ENCODE data around the gene LHX4. TPM values are rescaled to one million over a fixed set of nuclear protein-coding genes. Genes with fewer than 3 reads are reported as not detected.

LHX4 gene
- total and polyA plus RNA-seq, 8 donors: 0.03 to 4.8 (median 4.1) TPM

GRCh38 chr1:180267211-180267561, 37.1 kb downstream of the LHX4 start:
- no peaks in the 10 kb centered on the region for H3K9me3 ChIP-seq
- H3K4me3 ChIP-seq: no peak overlapping the region
- DNase-seq (no peak), ATAC-seq (no peak)
- no peaks in the 10 kb centered on the region for H3K36me3 ChIP-seq
- no peak overlapping the region for H3K27ac ChIP-seq
- no peaks in the 10 kb centered on the region for H3K4me1 ChIP-seq
- intact Hi-C loops (cut with DNase I): no loop called here
- TF ChIP-seq CTCF (IDR thresholded peaks at IDR 0.05): no peak
- H3K27me3 ChIP-seq: peaks cover 0 to 23% of the 10 kb centered on the region in 2 donors

- Histone ChIP-seq H3K27ac (no peak overlapping the region), H3K4me1 (no peaks in the 10 kb centered on the region), H3K27me3 (peaks cover 0 to 18% of the 10 kb centered on the region in 2 donors), H3K36me3 (peaks cover 0 to under 1% of the 10 kb centered on the region in 2 donors), H3K9me3 (no peaks in the 10 kb centered on the region), H3K4me3 (no peak overlapping the region)
- TF ChIP-seq CTCF (IDR thresholded peaks at IDR 0.05): no peak
- DNase-seq (no peak), ATAC-seq (no peak)
- intact Hi-C loops (cut with DNase I): no loop called here
Observed at GRCh38 chr1:180267761-180268555, 37.9 kb downstream of the LHX4 start.

GRCh38 chr1:180268556-180269075, 38.6 kb downstream of the LHX4 start:
- H3K36me3 ChIP-seq: peaks cover 0 to 5% of the 10 kb centered on the region in 2 donors
- H3K4me1 ChIP-seq: no peaks in the 10 kb centered on the region
- ATAC-seq: no peak
- H3K4me3 ChIP-seq: no peak overlapping the region
- no peaks in the 10 kb centered on the region for H3K9me3 ChIP-seq
- no peak overlapping the region for H3K27ac ChIP-seq
- no peak for DNase-seq
- no peak for TF ChIP-seq CTCF (IDR thresholded peaks at IDR 0.05)
- intact Hi-C loops (cut with DNase I): no loop called here
- peaks cover 0 to 12% of the 10 kb centered on the region in 2 donors for H3K27me3 ChIP-seq

GRCh38 chr1:180269645-180270529, 39.8 kb downstream of the LHX4 start:
- no peak for TF ChIP-seq CTCF (IDR thresholded peaks at IDR 0.05)
- Histone ChIP-seq H3K36me3 (peaks cover 0 to 16% of the 10 kb centered on the region in 2 donors), H3K27me3 (peaks cover 0 to 4% of the 10 kb centered on the region in 2 donors), H3K9me3 (no peaks in the 10 kb centered on the region), H3K4me3 (no peak overlapping the region), H3K4me1 (no peaks in the 10 kb centered on the region), H3K27ac (no peak overlapping the region)
- DNase-seq (no peak), ATAC-seq (peak; percentile 79)
- intact Hi-C loops (cut with DNase I): no loop called here
